GM12878 (cell line): ENCODE data around the gene FAM47E. TPM values are rescaled to one million over a fixed set of nuclear protein-coding genes. Genes with fewer than 3 reads are reported as not detected.
"Not testable (repeated sequence)": the region's sequence is repeated elsewhere in the genome, so short reads cannot be mapped to it uniquely, and the experiment has no call there.

Experiments
- ATAC-seq: fragments of 200-7000 bp; cut with Tn5 transposase; 3 replicates; pipeline ENCODE4 v1.9.1; 2020; ENCODE audit warnings: mild to moderate bottlenecking, moderate library complexity
- BruUV-seq: library from RNA; stranded (reverse); fragments of 400-500 nt; replicated peaks from 2 replicates; lab custom pipeline; 2021; lab: Mats Ljungman, UMichigan
- CTCF ChIA-PET: fragments of 300-600 bp; sonication (Branson Sonifier 250); formaldehyde crosslinking; extraction: SDS; loops from one replicate; lab custom pipeline; 2021; ENCODE audit warnings: inconsistent platforms; lab: Yijun Ruan, JAX
- POLR2A ChIA-PET: fragments of 350-600 bp; formaldehyde crosslinking; extraction: SDS; loops from one replicate; lab custom pipeline; 2021; ENCODE audit warnings: inconsistent platforms; lab: Charles Lee
- RAD21 ChIA-PET: fragments of 300-600 bp; sonication (Branson Sonifier 250); formaldehyde crosslinking; loops from one replicate; lab custom pipeline; 2023; ENCODE audit warnings: antibody characterized with exemption; ENCODE audit not compliant: unreplicated experiment; lab: Charles Lee
- SMC1A ChIA-PET: fragments of 300-600 bp; sonication (Branson Sonifier 250); formaldehyde crosslinking; loops from one replicate; lab custom pipeline; 2023; ENCODE audit not compliant: unreplicated experiment, uncharacterized antibody; lab: Charles Lee
- DNase-seq: peaks from one replicate; pipeline ENCODE4 v3.0.0-alpha.2; 2011; ENCODE audit warnings: low read depth, low spot score
- FAIRE-seq: peaks from 3 replicates; lab custom pipeline; 2011; peaks lifted over from hg19 to GRCh38; lab: Jason Lieb, UNC
- H2AFZ ChIP-seq: 2 replicates; pipeline ENCODE4 v1.6.0; 2011; ENCODE audit warnings: low read depth, low read length, control low read depth; ENCODE audit not compliant: control insufficient read depth
- H3K27ac ChIP-seq: 2 replicates; pipeline ENCODE4 v1.5.1; 2011; ENCODE audit warnings: control low read depth; ENCODE audit not compliant: control insufficient read depth, insufficient read depth
- H3K27me3 ChIP-seq, 2 experiments: replicated peaks in 1 of 2; 2 replicates each; pipeline versions ENCODE4 v1.6.0 to v1.6.1; 2011; ENCODE audit warnings: low read length in 1 of 2; ENCODE audit not compliant: control insufficient read depth in 2 of 2, insufficient read depth in 2 of 2
- H3K36me3 ChIP-seq, 2 experiments: 2 replicates each; pipeline ENCODE4 v1.5.1; 2011; ENCODE audit warnings: low read length in 1 of 2; ENCODE audit not compliant: control insufficient read depth in 2 of 2, insufficient read depth in 2 of 2
- H3K4me1 ChIP-seq: 2 replicates; pipeline ENCODE4 v1.6.1; 2011; ENCODE audit warnings: mild to moderate bottlenecking, low read length, moderate library complexity, mixed read lengths; ENCODE audit not compliant: control insufficient read depth, insufficient read depth
- H3K4me2 ChIP-seq: 2 replicates; pipeline ENCODE4 v1.6.0; 2011; ENCODE audit warnings: control low read depth; ENCODE audit not compliant: control insufficient read depth, insufficient read depth
- H3K4me3 ChIP-seq: fragments of 200-600 bp; sonication (generic); 2 replicates; pipeline ENCODE4 v1.5.1; 2016
- H3K79me2 ChIP-seq: 2 replicates; pipeline ENCODE4 v1.6.0; 2011; ENCODE audit warnings: low read length; ENCODE audit not compliant: control insufficient read depth, insufficient read depth
- H3K9ac ChIP-seq: 2 replicates; pipeline ENCODE4 v1.8.0; 2011; ENCODE audit warnings: low read length, control low read depth, mixed read lengths; ENCODE audit not compliant: control insufficient read depth, insufficient read depth
- H3K9me3 ChIP-seq: replicated peaks from 3 replicates; pipeline ENCODE4 v1.5.1; 2011; ENCODE audit warnings: mild to moderate bottlenecking, low read length; ENCODE audit not compliant: control insufficient read depth, insufficient read depth
- H4K20me1 ChIP-seq: 2 replicates; pipeline ENCODE4 v1.6.0; 2011; ENCODE audit not compliant: control insufficient read depth, insufficient read depth
- ATF7 ChIP-seq: fragments of 450-650 bp; IDR thresholded peaks from 2 replicates; pipeline ENCODE4 v1.6.1; 2016; ENCODE audit warnings: low read depth, mild to moderate bottlenecking
- FOXM1 ChIP-seq: IDR thresholded peaks from 2 replicates; pipeline ENCODE4 v1.6.1; 2012; ENCODE audit warnings: low read depth, mild to moderate bottlenecking, inconsistent platforms, low read length, moderate library complexity
- HDAC2 ChIP-seq: fragments of 200-600 bp; sonication (generic); IDR thresholded peaks from 2 replicates; pipeline ENCODE4 v1.6.1; 2017
- POLR2AphosphoS5 ChIP-seq: IDR thresholded peaks from 2 replicates; pipeline ENCODE4 v1.6.1; 2011; ENCODE audit warnings: mild to moderate bottlenecking, low read length, inconsistent platforms
- SIX5 ChIP-seq: IDR thresholded peaks from 2 replicates; pipeline ENCODE4 v1.6.1; 2011; ENCODE audit warnings: mild to moderate bottlenecking, low read depth, low read length, moderate library complexity; ENCODE audit not compliant: severe bottlenecking
- SMAD5 ChIP-seq: IDR thresholded peaks from 2 replicates; pipeline ENCODE4 v1.6.1; 2016; ENCODE audit warnings: antibody characterized with exemption, low read depth
- TBL1XR1 ChIP-seq: IDR thresholded peaks from 2 replicates; pipeline ENCODE4 v1.6.1; 2012; ENCODE audit warnings: low read depth, low read length, improper control_type of control experiment
- ZZZ3 ChIP-seq: IDR thresholded peaks from 2 replicates; pipeline ENCODE4 v1.6.1; 2011; ENCODE audit warnings: low read depth; ENCODE audit not compliant: control insufficient read depth, insufficient read length
- WGBS: methylation state at CpG from one replicate; pipeline ENCODE4 v1.1.6; 2016; ENCODE audit warnings: low lambda C conversion rate; ENCODE audit not compliant: insufficient replicate concordance, insufficient coverage; ENCODE audit errors: missing lambda C conversion rate; 5-methylcytosine and 5-hydroxymethylcytosine counted together
- in situ Hi-C: fragments of 300-500 bp; cut with MboI; formaldehyde crosslinking; loops from 9 replicates; pipeline ENCODE4 v1.14.3; 2018; ENCODE audit warnings: mixed read lengths
- intact Hi-C: fragments of 100-400 bp; cut with micrococcal nuclease; formaldehyde crosslinking; loops from one replicate; pipeline ENCODE4 v1.14.2; 2022; ENCODE audit not compliant: unreplicated experiment
- polyA plus RNA-seq, 11 experiments: library from polyadenylated mRNA; depleted of rRNA in 4 of 11; unstranded in 6 of 11; stranded (reverse) in 5 of 11; fragments of >200 nt; fragmentation: Nextera tagmentation in 4 of 11; fragmentation: Illumina TruSeq in 1 of 11; extraction: Ambion mirVana in 4 of 11; extraction: Trizol in 1 of 11; gene quantifications; 1 replicate in 1 of 11; 2 replicates in 10 of 11; pipeline versions ENCODE4 v1.2.1 to v1.2.3, GENCODE V29; 2011 to 2016; ENCODE audit warnings: inconsistent platforms in 2 of 11, missing spikeins in 2 of 11, low read depth in 1 of 11
- total RNA-seq, 4 experiments: library from RNA; depleted of rRNA in 3 of 4; stranded (reverse); fragments of >200 nt in 3 of 4; fragmentation: Illumina TruSeq in 1 of 4; extraction: Trizol in 1 of 4; gene quantifications; 2 replicates each; pipeline versions ENCODE4 v1.2.1 to v1.2.3, GENCODE V29; 2013 to 2021
- TF ChIP-seq, protein P1 (sequence below): fragments of 450-650 bp; formaldehyde crosslinking; IDR thresholded peaks from 2 replicates; pipeline ENCODE4 v1.4.0; 2020; ENCODE audit warnings: mild to moderate bottlenecking, moderate library complexity
- TF ChIP-seq, protein P2 (sequence below): fragments of 450-650 bp; IDR thresholded peaks from 2 replicates; pipeline ENCODE4 v1.6.1; 2018; ENCODE audit warnings: mild to moderate bottlenecking, low read depth, moderate library complexity; ENCODE audit not compliant: partially characterized antibody

FAM47E gene
- total and polyA plus RNA-seq, 10 of the 15 experiments (the other 5 are each of a cell fraction or from before 2014, with no cell fraction given), result 0.03 TPM; not detected in 9

DNA sequence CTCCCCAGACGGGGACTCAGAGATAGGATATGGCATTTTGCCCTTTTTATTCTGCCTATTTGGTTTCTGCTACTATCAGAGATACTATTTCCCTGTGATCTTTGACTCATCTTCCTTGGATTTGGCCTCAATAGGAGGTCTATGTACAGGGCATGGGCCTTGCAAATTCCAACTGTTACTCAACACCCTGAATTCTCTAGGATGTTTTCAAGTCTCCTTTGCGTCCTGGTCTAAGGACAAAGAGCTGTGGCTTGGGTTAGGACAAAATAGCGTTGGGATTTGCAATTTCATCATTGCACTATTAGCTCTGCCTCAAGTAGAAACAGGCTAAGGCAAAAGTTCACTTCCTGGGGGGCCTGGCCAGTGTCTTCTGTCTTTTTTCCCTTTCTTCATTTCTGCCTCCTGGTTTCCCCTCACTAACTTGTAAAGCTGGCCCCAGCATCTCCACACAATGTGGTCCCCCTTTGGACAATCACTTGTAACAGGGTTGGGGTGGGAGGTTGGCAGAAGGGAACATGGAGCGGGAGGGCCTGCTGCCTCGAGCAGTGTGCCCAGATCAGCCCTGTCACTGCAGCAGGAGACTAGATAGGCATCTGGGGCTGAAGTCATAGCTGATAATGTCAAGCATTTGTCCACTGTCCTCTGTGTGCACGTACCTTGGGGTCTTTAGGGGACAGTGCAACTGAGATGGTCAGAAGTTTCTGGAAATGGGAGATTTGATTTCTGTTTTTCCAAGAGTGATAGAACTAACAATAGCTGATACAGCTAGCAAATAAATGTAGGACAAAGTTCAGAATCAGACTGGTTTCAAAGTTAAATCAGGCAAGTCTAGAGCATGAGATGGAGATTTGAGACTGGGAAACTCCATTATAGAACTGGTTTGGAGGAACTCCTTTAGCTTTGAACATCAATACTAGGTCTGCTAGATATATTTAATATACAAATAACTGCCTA is 29.2 kb downstream of the FAM47E start:
- no peak overlapping the region for H3K4me2 ChIP-seq
- POLR2A ChIA-PET, result no interaction called here
- no peaks in the 10 kb centered on the region for H3K9me3 ChIP-seq
- H3K36me3 ChIP-seq, result no peaks in the 10 kb centered on the region
- intact Hi-C loops (no loop called here), in situ Hi-C loops (no loop called here)
- H4K20me1 ChIP-seq, result no peaks in the 10 kb centered on the region
- H3K4me1 ChIP-seq, result no peaks in the 10 kb centered on the region
- no peak overlapping the region for H2AFZ ChIP-seq
- no peak overlapping the region for H3K4me3 ChIP-seq
- WGBS, result 19% methylated on average over 6 of the region's 6 CpGs
- RAD21 ChIA-PET, result no interaction called here
- FAIRE-seq (no peak), DNase-seq (no peak), ATAC-seq (no peak)
- BruUV-seq, result no TSS peak
- no peak for TF ChIP-seq ATF7
- TF ChIP-seq SMAD5, result no peak
- TF ChIP-seq FOXM1, result no peak
- TF ChIP-seq SIX5, result no peak
- no peak for TF ChIP-seq HDAC2
- TF ChIP-seq, protein P1, sequence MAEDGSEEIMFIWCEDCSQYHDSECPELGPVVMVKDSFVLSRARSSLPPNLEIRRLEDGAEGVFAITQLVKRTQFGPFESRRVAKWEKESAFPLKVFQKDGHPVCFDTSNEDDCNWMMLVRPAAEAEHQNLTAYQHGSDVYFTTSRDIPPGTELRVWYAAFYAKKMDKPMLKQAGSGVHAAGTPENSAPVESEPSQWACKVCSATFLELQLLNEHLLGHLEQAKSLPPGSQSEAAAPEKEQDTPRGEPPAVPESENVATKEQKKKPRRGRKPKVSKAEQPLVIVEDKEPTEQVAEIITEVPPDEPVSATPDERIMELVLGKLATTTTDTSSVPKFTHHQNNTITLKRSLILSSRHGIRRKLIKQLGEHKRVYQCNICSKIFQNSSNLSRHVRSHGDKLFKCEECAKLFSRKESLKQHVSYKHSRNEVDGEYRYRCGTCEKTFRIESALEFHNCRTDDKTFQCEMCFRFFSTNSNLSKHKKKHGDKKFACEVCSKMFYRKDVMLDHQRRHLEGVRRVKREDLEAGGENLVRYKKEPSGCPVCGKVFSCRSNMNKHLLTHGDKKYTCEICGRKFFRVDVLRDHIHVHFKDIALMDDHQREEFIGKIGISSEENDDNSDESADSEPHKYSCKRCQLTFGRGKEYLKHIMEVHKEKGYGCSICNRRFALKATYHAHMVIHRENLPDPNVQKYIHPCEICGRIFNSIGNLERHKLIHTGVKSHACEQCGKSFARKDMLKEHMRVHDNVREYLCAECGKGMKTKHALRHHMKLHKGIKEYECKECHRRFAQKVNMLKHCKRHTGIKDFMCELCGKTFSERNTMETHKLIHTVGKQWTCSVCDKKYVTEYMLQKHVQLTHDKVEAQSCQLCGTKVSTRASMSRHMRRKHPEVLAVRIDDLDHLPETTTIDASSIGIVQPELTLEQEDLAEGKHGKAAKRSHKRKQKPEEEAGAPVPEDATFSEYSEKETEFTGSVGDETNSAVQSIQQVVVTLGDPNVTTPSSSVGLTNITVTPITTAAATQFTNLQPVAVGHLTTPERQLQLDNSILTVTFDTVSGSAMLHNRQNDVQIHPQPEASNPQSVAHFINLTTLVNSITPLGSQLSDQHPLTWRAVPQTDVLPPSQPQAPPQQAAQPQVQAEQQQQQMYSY (CRISPR knock-in tag), result no peak
- TF ChIP-seq, protein P2, sequence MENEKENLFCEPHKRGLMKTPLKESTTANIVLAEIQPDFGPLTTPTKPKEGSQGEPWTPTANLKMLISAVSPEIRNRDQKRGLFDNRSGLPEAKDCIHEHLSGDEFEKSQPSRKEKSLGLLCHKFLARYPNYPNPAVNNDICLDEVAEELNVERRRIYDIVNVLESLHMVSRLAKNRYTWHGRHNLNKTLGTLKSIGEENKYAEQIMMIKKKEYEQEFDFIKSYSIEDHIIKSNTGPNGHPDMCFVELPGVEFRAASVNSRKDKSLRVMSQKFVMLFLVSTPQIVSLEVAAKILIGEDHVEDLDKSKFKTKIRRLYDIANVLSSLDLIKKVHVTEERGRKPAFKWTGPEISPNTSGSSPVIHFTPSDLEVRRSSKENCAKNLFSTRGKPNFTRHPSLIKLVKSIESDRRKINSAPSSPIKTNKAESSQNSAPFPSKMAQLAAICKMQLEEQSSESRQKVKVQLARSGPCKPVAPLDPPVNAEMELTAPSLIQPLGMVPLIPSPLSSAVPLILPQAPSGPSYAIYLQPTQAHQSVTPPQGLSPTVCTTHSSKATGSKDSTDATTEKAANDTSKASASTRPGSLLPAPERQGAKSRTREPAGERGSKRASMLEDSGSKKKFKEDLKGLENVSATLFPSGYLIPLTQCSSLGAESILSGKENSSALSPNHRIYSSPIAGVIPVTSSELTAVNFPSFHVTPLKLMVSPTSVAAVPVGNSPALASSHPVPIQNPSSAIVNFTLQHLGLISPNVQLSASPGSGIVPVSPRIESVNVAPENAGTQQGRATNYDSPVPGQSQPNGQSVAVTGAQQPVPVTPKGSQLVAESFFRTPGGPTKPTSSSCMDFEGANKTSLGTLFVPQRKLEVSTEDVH, result no peak
- no peak for TF ChIP-seq ZZZ3
- TF ChIP-seq POLR2AphosphoS5, result no peak
- TF ChIP-seq TBL1XR1, result no peak
- H3K9ac ChIP-seq, result no peak overlapping the region
- CTCF ChIA-PET, result no interaction called here
- H3K79me2 ChIP-seq, result no peaks in the 10 kb centered on the region
- SMC1A ChIA-PET, result no interaction called here
- no peak overlapping the region for H3K27ac ChIP-seq
- H3K27me3 ChIP-seq, result no peaks in the 10 kb centered on the region; a peak in 3 of 4 replicates

DNA sequence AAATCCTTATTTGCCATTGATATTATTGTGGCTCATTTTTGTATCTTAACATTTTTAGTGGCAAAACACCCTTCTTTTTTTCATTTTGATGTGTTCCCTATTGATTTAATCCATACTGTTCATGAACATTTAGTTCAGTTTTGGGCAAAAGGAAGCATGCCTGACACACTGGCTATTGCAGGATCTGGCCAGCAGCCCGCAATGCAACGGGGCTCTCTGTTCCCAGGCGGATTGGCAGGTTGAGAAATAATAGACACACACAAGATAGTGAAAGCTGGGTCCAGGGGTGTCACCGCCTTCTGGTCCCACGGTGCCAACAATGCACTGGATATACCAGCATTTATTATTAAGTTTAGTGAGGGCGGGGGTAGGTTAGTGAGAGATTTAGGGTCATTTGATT is 30.1 kb downstream of the FAM47E start:
- H3K4me3 ChIP-seq, H3K79me2 ChIP-seq, POLR2A ChIA-PET, H3K4me2 ChIP-seq, RAD21 ChIA-PET, intact Hi-C loops, H3K27ac ChIP-seq, in situ Hi-C loops, H4K20me1 ChIP-seq, H3K27me3 ChIP-seq, H3K9me3 ChIP-seq, H2AFZ ChIP-seq, BruUV-seq, ATAC-seq, DNase-seq, SMC1A ChIA-PET, FAIRE-seq, H3K9ac ChIP-seq, CTCF ChIA-PET, H3K4me1 ChIP-seq, H3K36me3 ChIP-seq: not testable (repeated sequence)
- WGBS, result 71% methylated on average over 5 of the region's 6 CpGs
